ELR (cell line): ENCODE measurements around the gene LSP1.

Experiments used
- DNase-seq: peaks from one replicate; pipeline ENCODE4 v3.0.0-alpha.2; 2015; ENCODE audit warnings: low read depth

The LSP1 gene

GRCh38 chr11:1890856-1891830 lies 38.3 kb downstream of the LSP1 start:
- DNase-seq: no peak

GRCh38 chr11:1891831-1892115 lies 38.9 kb downstream of the LSP1 start, which contains the start of gene PRR33:
TSS of gene PRR33 (minus strand) at chr11:1891895. CDS start at chr11:1890584, 1,311 bp downstream.
- DNase-seq: no peak

- DNase-seq: no peak
Measured at GRCh38 chr11:1892116-1892515, 39.2 kb downstream of the LSP1 start.

- no peak for DNase-seq
Measured at GRCh38 chr11:1892558-1892957, 39.7 kb downstream of the LSP1 start.

- no peak for DNase-seq
Measured at GRCh38 chr11:1893581-1894359, 40.9 kb downstream of the LSP1 start.

- DNase-seq: no peak
Measured at GRCh38 chr11:1894759-1895158, 41.9 kb downstream of the LSP1 start.

GRCh38 chr11:1896468-1896867 lies 43.6 kb downstream of the LSP1 start:
- no peak for DNase-seq

GRCh38 chr11:1896923-1897322 lies 44.0 kb downstream of the LSP1 start:
- DNase-seq: no peak

- no peak for DNase-seq
Measured at GRCh38 chr11:1899090-1899489, 46.2 kb downstream of the LSP1 start.

- DNase-seq: no peak
Measured at GRCh38 chr11:1899686-1900085, 46.8 kb downstream of the LSP1 start.

- no peak for DNase-seq
Measured at GRCh38 chr11:1906181-1906580, 53.3 kb downstream of the LSP1 start.

- no peak for DNase-seq
Measured at GRCh38 chr11:1906611-1907423, 53.9 kb downstream of the LSP1 start.

GRCh38 chr11:1908618-1909017 lies 55.7 kb downstream of the LSP1 start:
- DNase-seq: no peak

- no peak for DNase-seq
Measured at GRCh38 chr11:1909524-1909923, 56.6 kb downstream of the LSP1 start.

GRCh38 chr11:1912289-1912878 lies 59.5 kb downstream of the LSP1 start:
- no peak for DNase-seq

GRCh38 chr11:1913271-1914060 lies 60.6 kb downstream of the LSP1 start:
- no peak for DNase-seq

GRCh38 chr11:1915795-1916131 lies 62.9 kb downstream of the LSP1 start:
- DNase-seq: no peak

- no peak for DNase-seq
Measured at GRCh38 chr11:1916132-1916985, 63.5 kb downstream of the LSP1 start.

- DNase-seq: no peak
Measured at GRCh38 chr11:1916986-1917522, 64.2 kb downstream of the LSP1 start.
